Parathyroid adenoma (tissue), 2 donors: ENCODE data around the gene CHRNA7.

Experiments
- H2AFZ ChIP-seq: fragments of 300-600 bp; sonication (generic); one replicate; pipeline ENCODE4 v1.7.0; 2017; ENCODE audit warnings: antibody characterized with exemption, mild to moderate bottlenecking
- H3K27ac ChIP-seq: fragments of 300-600 bp; sonication (generic); one replicate; pipeline ENCODE4 v1.7.0; 2017
- H3K27me3 ChIP-seq: fragments of 300-600 bp; sonication (generic); one replicate; pipeline ENCODE4 v1.7.0; 2017; ENCODE audit warnings: low read length; ENCODE audit not compliant: control insufficient read depth, insufficient read depth
- H3K36me3 ChIP-seq: fragments of 300-600 bp; sonication (generic); one replicate; pipeline ENCODE4 v1.7.0; 2017; ENCODE audit warnings: low read length; ENCODE audit not compliant: control insufficient read depth, insufficient read depth
- H3K4me1 ChIP-seq: fragments of 300-600 bp; sonication (generic); one replicate; pipeline ENCODE4 v1.7.0; 2017; ENCODE audit warnings: control low read depth
- H3K4me2 ChIP-seq: fragments of 300-600 bp; sonication (generic); one replicate; pipeline ENCODE4 v1.7.0; 2017; ENCODE audit warnings: low read length
- H3K4me3 ChIP-seq: fragments of 300-600 bp; sonication (generic); one replicate; pipeline ENCODE4 v1.7.0; 2017; ENCODE audit warnings: low read depth, low read length
- H3K79me2 ChIP-seq: fragments of 300-600 bp; sonication (generic); one replicate; pipeline ENCODE4 v1.7.0; 2017; ENCODE audit warnings: control low read depth
- H3K9ac ChIP-seq: fragments of 300-600 bp; sonication (generic); one replicate; pipeline ENCODE4 v1.7.0; 2017; ENCODE audit warnings: mild to moderate bottlenecking
- H3K9me3 ChIP-seq: fragments of 300-600 bp; sonication (generic); one replicate; pipeline ENCODE4 v1.7.0; 2017; ENCODE audit warnings: low read length; ENCODE audit not compliant: control insufficient read depth
- TF ChIP-seq, protein P1 (sequence below): fragments of 300-600 bp; sonication (generic); IDR thresholded peaks from one replicate; pipeline ENCODE4 v1.7.0; 2017; ENCODE audit warnings: antibody characterized with exemption, mild to moderate bottlenecking
- donor health status: primary hyperparathyroidism.

Gene CHRNA7

DNA sequence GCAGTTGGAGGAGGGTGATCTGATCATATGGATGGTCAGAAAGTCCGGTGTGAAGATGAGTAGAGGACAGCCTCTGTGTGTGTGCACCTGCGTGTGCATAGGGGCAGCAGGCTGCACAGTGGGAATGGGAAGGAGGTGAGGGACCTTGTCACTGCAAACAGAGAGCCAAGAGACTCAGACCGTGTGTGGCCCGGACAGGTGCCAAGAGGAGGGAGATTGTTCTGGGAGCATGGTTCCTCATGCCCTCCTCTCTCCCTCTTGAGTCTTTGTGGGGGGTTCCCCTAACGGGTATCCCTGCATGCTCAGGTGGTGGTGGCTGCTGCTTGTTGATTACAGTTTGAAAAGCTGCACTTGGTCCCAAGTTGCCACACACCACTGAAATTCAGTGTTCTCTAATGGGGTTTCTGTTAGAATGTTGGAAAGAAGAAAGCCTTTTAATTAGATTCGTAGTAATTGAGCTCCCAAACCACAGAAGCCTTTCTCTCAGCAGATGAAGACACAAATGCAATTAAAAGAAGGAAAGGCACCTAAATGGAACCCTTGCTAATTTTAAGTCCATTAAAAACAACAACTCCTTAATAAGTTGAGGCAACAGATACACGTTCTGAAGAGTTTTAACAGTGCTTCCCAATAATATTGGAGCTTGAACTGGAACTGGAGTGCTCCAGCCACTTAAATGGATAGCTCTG, 68.9 kb downstream of the CHRNA7 start:
- Histone ChIP-seq H3K9me3 (no peaks in the 10 kb centered on the region), H3K36me3 (no peaks in the 10 kb centered on the region), H3K27me3 (no peaks in the 10 kb centered on the region), H2AFZ (no peak overlapping the region), H3K27ac (no peak overlapping the region), H3K4me2 (no peak overlapping the region), H3K9ac (no peak overlapping the region), H3K4me1 (no peaks in the 10 kb centered on the region), H3K4me3 (no peak overlapping the region), H3K79me2 (no peaks in the 10 kb centered on the region)
- TF ChIP-seq, protein P1, sequence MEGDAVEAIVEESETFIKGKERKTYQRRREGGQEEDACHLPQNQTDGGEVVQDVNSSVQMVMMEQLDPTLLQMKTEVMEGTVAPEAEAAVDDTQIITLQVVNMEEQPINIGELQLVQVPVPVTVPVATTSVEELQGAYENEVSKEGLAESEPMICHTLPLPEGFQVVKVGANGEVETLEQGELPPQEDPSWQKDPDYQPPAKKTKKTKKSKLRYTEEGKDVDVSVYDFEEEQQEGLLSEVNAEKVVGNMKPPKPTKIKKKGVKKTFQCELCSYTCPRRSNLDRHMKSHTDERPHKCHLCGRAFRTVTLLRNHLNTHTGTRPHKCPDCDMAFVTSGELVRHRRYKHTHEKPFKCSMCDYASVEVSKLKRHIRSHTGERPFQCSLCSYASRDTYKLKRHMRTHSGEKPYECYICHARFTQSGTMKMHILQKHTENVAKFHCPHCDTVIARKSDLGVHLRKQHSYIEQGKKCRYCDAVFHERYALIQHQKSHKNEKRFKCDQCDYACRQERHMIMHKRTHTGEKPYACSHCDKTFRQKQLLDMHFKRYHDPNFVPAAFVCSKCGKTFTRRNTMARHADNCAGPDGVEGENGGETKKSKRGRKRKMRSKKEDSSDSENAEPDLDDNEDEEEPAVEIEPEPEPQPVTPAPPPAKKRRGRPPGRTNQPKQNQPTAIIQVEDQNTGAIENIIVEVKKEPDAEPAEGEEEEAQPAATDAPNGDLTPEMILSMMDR, result no peak

DNA sequence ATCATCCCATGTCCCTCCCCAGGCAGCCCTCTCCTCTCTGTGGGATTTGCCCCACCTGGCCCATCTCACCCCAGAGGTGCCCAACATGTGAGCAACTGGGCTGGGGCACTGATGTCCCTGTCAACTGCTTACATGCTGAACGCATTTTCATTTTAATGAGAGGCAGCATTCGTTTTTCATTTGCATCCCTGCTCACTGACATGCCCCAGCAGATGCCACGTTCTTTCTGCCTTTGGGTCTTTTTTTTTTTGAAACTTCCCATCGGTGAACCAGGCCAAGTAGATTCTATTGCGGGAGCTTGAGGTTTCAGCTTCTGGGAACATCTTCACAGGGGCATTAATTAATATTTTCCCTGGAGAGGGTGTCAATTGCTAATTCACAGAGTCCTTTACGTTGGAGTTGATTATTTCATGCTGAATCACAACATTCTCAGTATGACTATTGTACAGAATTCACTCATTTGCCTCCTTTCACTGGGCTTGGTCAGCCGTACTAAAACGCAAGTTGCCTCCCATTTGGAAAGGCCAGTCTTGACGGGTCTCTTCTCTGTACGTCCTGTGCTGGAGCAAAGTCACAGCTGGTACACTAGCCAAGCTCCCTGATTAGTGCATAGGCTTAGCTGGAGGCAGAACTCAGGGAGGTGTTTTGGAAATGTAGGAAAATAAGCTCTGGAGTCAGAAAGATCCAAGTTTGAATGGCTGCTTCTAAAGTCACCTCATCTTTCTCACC, 69.8 kb downstream of the CHRNA7 start:
- Histone ChIP-seq H3K9me3 (no peaks in the 10 kb centered on the region), H3K79me2 (no peaks in the 10 kb centered on the region), H3K9ac (no peak overlapping the region), H3K4me3 (no peak overlapping the region), H3K27ac (no peak overlapping the region), H2AFZ (no peak overlapping the region), H3K27me3 (no peaks in the 10 kb centered on the region), H3K4me2 (no peak overlapping the region), H3K4me1 (no peaks in the 10 kb centered on the region), H3K36me3 (no peaks in the 10 kb centered on the region)
- TF ChIP-seq, protein P1, result no peak

DNA sequence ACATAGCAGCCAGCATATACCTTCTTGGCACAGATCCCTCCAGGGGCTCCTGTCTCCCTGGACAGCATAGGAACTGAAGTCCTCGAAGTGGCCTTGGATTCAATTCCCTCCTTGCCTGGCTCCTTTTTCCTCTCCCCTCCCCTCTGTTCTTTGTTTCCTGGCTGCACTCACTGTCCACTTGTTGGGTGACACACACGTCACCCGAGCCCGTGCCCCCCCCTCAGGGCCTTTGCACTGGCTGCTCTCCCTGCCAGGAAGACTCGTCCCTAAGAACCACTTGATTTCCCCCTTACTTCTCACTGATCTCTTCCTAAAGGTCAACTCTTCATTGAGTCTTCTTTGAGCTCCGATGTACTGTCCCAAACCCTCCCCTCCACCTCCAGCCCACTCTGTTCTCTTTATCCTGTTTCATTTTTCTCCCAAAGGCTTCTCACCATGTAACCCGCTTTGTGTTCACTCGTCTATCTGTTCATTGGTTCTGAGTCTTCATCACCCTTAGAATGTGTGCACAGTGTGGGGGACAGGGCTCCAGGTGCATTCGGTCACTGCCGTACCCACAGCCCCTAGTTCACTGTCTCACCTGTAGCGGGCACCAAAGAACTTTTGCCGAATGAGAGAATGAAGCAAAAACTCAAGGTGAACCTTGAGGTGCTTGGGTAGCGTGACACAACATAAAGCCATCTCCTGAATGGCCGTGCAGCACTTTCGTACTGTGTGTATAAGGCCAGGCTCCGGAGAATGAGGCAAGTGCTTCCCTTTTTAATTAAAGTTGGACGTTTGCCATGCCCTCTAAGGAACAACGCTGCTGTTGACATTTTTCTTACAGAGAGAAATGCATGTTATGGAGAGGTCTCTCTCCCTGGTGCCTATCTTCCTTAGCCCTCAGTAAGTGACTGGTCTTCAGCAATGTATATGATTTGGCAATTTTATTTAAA, 74.0 kb downstream of the CHRNA7 start:
- H3K27ac ChIP-seq, result no peak overlapping the region
- H3K9ac ChIP-seq, result no peak overlapping the region
- no peaks in the 10 kb centered on the region for H3K9me3 ChIP-seq
- H3K4me1 ChIP-seq, result peaks cover 3% of the 10 kb centered on the region
- H3K79me2 ChIP-seq, result no peaks in the 10 kb centered on the region
- no peaks in the 10 kb centered on the region for H3K36me3 ChIP-seq
- no peaks in the 10 kb centered on the region for H3K27me3 ChIP-seq
- no peak overlapping the region for H2AFZ ChIP-seq
- no peak overlapping the region for H3K4me3 ChIP-seq
- TF ChIP-seq, protein P1, result no peak
- no peak overlapping the region for H3K4me2 ChIP-seq

DNA sequence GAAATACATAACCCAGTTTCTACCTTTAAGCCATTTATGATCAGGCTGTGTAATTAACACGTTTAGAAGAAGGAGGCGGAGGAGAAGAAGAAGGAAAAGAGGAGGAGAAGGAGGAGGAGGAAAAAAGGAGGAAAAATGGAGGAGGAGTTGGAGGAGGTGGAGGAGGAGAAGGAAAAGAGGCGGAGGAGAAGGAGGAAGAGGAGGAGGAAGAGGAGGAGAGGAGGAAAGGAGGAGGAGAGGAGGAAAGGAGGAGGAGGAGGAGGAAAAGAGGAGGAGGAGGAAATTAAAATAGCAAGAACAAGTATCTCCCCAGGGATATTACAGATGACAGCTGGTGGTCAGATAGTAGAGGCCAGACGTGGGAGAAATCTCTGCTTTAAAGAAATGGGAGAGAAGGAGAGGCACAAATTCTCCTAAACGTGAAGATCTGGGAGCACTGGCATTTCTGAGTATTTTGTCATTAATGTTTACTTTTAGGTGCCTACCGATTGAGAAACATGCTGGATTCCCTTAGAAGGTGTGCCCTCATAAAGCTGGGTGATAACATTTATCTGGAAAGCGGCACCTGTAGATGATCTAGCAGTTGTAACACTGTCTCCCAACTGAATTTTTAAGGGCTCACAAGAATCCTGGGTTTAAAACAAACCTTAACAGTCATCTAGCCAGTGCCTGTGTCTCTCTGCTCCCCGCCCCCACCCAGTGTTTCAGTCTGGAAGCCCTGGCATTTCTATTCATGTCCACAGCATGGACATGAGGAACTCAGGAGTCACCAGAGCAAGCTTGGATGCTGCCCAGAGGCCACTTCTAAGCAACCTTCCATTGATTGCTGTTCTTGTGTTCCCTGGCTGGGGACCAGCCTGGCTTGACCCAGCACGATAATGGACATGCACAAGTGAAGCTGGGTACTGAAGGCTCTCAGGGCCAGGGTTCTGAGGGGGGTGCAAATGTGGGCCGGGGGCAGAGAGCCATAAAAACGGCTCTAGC, 75.2 kb downstream of the CHRNA7 start:
- Histone ChIP-seq H3K9ac (no peak overlapping the region), H3K27me3 (no peaks in the 10 kb centered on the region), H2AFZ (no peak overlapping the region), H3K79me2 (no peaks in the 10 kb centered on the region), H3K4me2 (no peak overlapping the region), H3K4me3 (no peak overlapping the region), H3K36me3 (no peaks in the 10 kb centered on the region), H3K9me3 (no peaks in the 10 kb centered on the region), H3K27ac (no peak overlapping the region), H3K4me1 (peaks cover 3% of the 10 kb centered on the region)
- TF ChIP-seq, protein P1, result no peak
